Astrocyte (in vitro differentiated cells and primary cell): ENCODE data around the gene DNAJC15. TPM values are rescaled to one million over a fixed set of nuclear protein-coding genes. Genes with fewer than 3 reads are reported as not detected.

Experiments
- DNase-seq: peaks from one replicate; pipeline ENCODE4 v3.0.0-alpha.2; 2010; ENCODE audit warnings: low read depth
- FAIRE-seq: peaks from 2 replicates; lab custom pipeline; 2011; peaks lifted over from hg19 to GRCh38; lab: Jason Lieb, UNC
- H2AFZ ChIP-seq: 2 replicates; pipeline ENCODE4 v1.6.0; 2012; ENCODE audit warnings: low read depth, low read length, inconsistent platforms
- H3K27ac ChIP-seq: 2 replicates; pipeline ENCODE4 v1.5.1; 2011; ENCODE audit warnings: low read depth, low read length, inconsistent platforms
- H3K27me3 ChIP-seq: 2 replicates; pipeline ENCODE4 v1.6.0; 2011; ENCODE audit warnings: low read length, inconsistent platforms; ENCODE audit not compliant: insufficient read depth
- H3K36me3 ChIP-seq: 2 replicates; pipeline ENCODE4 v1.5.1; 2011; ENCODE audit warnings: low read length, inconsistent platforms; ENCODE audit not compliant: insufficient read depth
- H3K4me1 ChIP-seq: 2 replicates; pipeline ENCODE4 v1.5.1; 2011; ENCODE audit warnings: low read length, inconsistent platforms; ENCODE audit not compliant: insufficient read depth
- H3K4me2 ChIP-seq: 2 replicates; pipeline ENCODE4 v1.6.0; 2012; ENCODE audit warnings: low read length, inconsistent platforms
- H3K4me3 ChIP-seq: 2 replicates; pipeline ENCODE4 v1.5.1; 2011; ENCODE audit warnings: low read depth, mild to moderate bottlenecking, low read length, inconsistent platforms; ENCODE audit not compliant: insufficient read depth
- H3K79me2 ChIP-seq: 2 replicates; pipeline ENCODE4 v1.6.0; 2012; ENCODE audit warnings: mild to moderate bottlenecking, low read length, inconsistent platforms; ENCODE audit not compliant: insufficient read depth
- H3K9ac ChIP-seq: 2 replicates; pipeline ENCODE4 v1.6.0; 2012; ENCODE audit warnings: mild to moderate bottlenecking, low read length, inconsistent platforms
- H3K9me3 ChIP-seq: 2 replicates; pipeline ENCODE4 v1.5.1; 2012; ENCODE audit warnings: low read depth, mild to moderate bottlenecking, low read length, inconsistent platforms; ENCODE audit not compliant: insufficient read depth
- H4K20me1 ChIP-seq: 2 replicates; pipeline ENCODE4 v1.6.0; 2012; ENCODE audit warnings: low read length, inconsistent platforms; ENCODE audit not compliant: insufficient read depth
- H3K27ac Mint-ChIP-seq: one replicate; pipeline ENCODE4 v1.8.0; 2021; ENCODE audit warnings: mild to moderate bottlenecking, mixed read lengths; ENCODE audit not compliant: unreplicated experiment
- H3K27me3 Mint-ChIP-seq: one replicate; pipeline ENCODE4 v1.8.0; 2021; ENCODE audit warnings: low read depth, mixed read lengths; ENCODE audit not compliant: unreplicated experiment
- H3K36me3 Mint-ChIP-seq: one replicate; pipeline ENCODE4 v1.8.0; 2021; ENCODE audit warnings: low read depth, mixed read lengths; ENCODE audit not compliant: unreplicated experiment
- H3K4me1 Mint-ChIP-seq: one replicate; pipeline ENCODE4 v1.8.0; 2021; ENCODE audit warnings: low read depth, mixed read lengths; ENCODE audit not compliant: unreplicated experiment
- H3K4me3 Mint-ChIP-seq: one replicate; pipeline ENCODE4 v1.8.0; 2021; ENCODE audit warnings: mild to moderate bottlenecking, moderate library complexity, mixed read lengths; ENCODE audit not compliant: unreplicated experiment
- H3K9me3 Mint-ChIP-seq: one replicate; pipeline ENCODE4 v1.8.0; 2021; ENCODE audit warnings: mild to moderate bottlenecking, mixed read lengths; ENCODE audit not compliant: unreplicated experiment
- CTCF ChIP-seq: IDR thresholded peaks from 2 replicates; pipeline ENCODE4 v1.5.1; 2011; ENCODE audit warnings: low read depth, mild to moderate bottlenecking, inconsistent platforms, low read length, moderate library complexity; ENCODE audit not compliant: insufficient read depth
- EZH2 ChIP-seq: IDR thresholded peaks from 2 replicates; pipeline ENCODE4 v1.6.1; 2012; ENCODE audit warnings: mild to moderate bottlenecking, low read length, inconsistent platforms; ENCODE audit not compliant: insufficient read depth
- total RNA-seq: library from RNA; stranded (reverse); gene quantifications from 2 replicates; pipeline ENCODE4 v1.2.1, GENCODE V29; 2021

DNAJC15 gene
- total RNA-seq, 1 donor from 2014 or later = 13.8 TPM

- H3K27ac Mint-ChIP-seq = no peak overlapping the region
- FAIRE-seq = no peak
Observed at GRCh38 chr13:43132911-43133310, 109.5 kb downstream of the DNAJC15 start.

GRCh38 chr13:43133792-43134191, 110.4 kb downstream of the DNAJC15 start:
- peaks cover 8% of the 10 kb centered on the region for H3K27me3 Mint-ChIP-seq
- H3K9me3 Mint-ChIP-seq = no peaks in the 10 kb centered on the region
- H3K9me3 ChIP-seq = no peaks in the 10 kb centered on the region
- no peaks in the 10 kb centered on the region for H3K36me3 ChIP-seq
- no peak overlapping the region for H3K27ac ChIP-seq
- H3K9ac ChIP-seq = no peak overlapping the region
- no peak overlapping the region for H2AFZ ChIP-seq
- TF ChIP-seq CTCF (no peak), EZH2 (no peak)
- H3K4me3 ChIP-seq = no peak overlapping the region
- H3K4me1 Mint-ChIP-seq = peaks cover 14% of the 10 kb centered on the region
- H3K79me2 ChIP-seq = no peaks in the 10 kb centered on the region
- FAIRE-seq (no peak), DNase-seq (no peak)
- peaks cover 10% of the 10 kb centered on the region for H3K27me3 ChIP-seq
- H3K4me3 Mint-ChIP-seq = no peak overlapping the region
- no peak overlapping the region for H3K4me2 ChIP-seq
- H4K20me1 ChIP-seq = no peaks in the 10 kb centered on the region
- no peaks in the 10 kb centered on the region for H3K4me1 ChIP-seq
- H3K36me3 Mint-ChIP-seq = no peaks in the 10 kb centered on the region
- H3K27ac Mint-ChIP-seq = no peak overlapping the region

More at GRCh38 chr13:43132911-43133310, 109.5 kb downstream of the DNAJC15 start:
- Histone ChIP-seq H3K36me3 (no peaks in the 10 kb centered on the region), H2AFZ (no peak overlapping the region), H4K20me1 (no peaks in the 10 kb centered on the region), H3K4me2 (no peak overlapping the region), H3K9me3 (no peaks in the 10 kb centered on the region), H3K4me1 (no peaks in the 10 kb centered on the region), H3K27me3 (peaks cover 17% of the 10 kb centered on the region), H3K27ac (no peak overlapping the region), H3K4me3 (no peak overlapping the region), H3K9ac (no peak overlapping the region), H3K79me2 (no peaks in the 10 kb centered on the region)
- H3K4me1 Mint-ChIP-seq = peaks cover 16% of the 10 kb centered on the region
- DNase-seq = no peak
- peaks cover 8% of the 10 kb centered on the region for H3K27me3 Mint-ChIP-seq
- H3K9me3 Mint-ChIP-seq = no peaks in the 10 kb centered on the region
- no peaks in the 10 kb centered on the region for H3K36me3 Mint-ChIP-seq
- no peak for TF ChIP-seq CTCF
- H3K4me3 Mint-ChIP-seq = no peak overlapping the region

- Histone ChIP-seq H3K4me1 (no peaks in the 10 kb centered on the region), H3K27ac (no peak overlapping the region), H4K20me1 (no peaks in the 10 kb centered on the region), H3K36me3 (no peaks in the 10 kb centered on the region), H3K4me3 (no peak overlapping the region), H3K27me3 (peaks cover 3% of the 10 kb centered on the region), H2AFZ (no peak overlapping the region), H3K9ac (no peak overlapping the region), H3K79me2 (no peaks in the 10 kb centered on the region), H3K9me3 (no peaks in the 10 kb centered on the region), H3K4me2 (no peak overlapping the region)
- no peak overlapping the region for H3K27ac Mint-ChIP-seq
- peaks cover 8% of the 10 kb centered on the region for H3K27me3 Mint-ChIP-seq
- no peak for FAIRE-seq
- peaks cover 14% of the 10 kb centered on the region for H3K4me1 Mint-ChIP-seq
- TF ChIP-seq EZH2 (no peak), CTCF (no peak)
- H3K9me3 Mint-ChIP-seq = no peaks in the 10 kb centered on the region
- no peaks in the 10 kb centered on the region for H3K36me3 Mint-ChIP-seq
- no peak for DNase-seq
- H3K4me3 Mint-ChIP-seq = no peak overlapping the region
Observed at GRCh38 chr13:43134868-43135267, 111.5 kb downstream of the DNAJC15 start.
